DMS114 treated with DMSO at 0.1 percent for 48 hours (cell line): ENCODE measurements around the gene CHD1.

Experiments used
- DNase-seq: peaks from one replicate; lab custom pipeline; 2025; ENCODE audit not compliant: unreplicated experiment; lab: John Stamatoyannopoulos, UW

The CHD1 gene

DNA sequence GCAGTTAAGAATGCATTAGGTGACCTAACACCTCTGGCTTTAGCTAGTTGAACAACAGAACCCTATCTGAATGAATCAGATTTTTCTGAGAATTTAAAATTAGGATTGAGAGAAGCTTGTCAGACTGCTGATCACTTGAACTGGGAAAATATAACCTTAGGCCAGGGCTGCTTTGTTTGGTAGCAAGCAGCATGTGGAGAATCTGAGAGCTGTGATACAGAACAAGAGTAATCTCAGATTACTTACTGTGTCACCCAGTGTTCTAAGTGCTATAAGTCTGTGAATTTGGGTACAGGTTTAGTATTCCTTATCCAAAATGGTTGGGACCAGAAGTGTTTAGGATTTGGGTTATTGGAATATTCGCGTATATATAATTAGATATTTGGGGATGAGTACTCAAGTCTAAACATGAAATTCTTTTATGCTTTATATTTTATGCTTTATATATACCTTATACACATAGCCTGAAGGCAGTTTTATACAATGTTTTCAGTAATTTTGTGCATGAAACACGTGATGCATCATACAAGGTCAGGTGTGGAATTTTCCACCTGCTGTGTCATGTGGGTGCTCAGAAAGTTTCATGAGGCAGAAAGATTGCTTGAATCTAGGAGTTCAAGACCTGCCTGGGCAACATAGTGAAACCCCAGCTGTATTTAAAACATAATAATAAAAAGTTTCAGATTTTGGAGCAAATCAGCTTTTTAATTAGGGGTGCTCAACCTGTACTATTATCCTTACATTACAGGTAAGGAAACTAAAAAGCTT is 8.3 kb upstream of the CHD1 start:
- DNase-seq = no peak

DNA sequence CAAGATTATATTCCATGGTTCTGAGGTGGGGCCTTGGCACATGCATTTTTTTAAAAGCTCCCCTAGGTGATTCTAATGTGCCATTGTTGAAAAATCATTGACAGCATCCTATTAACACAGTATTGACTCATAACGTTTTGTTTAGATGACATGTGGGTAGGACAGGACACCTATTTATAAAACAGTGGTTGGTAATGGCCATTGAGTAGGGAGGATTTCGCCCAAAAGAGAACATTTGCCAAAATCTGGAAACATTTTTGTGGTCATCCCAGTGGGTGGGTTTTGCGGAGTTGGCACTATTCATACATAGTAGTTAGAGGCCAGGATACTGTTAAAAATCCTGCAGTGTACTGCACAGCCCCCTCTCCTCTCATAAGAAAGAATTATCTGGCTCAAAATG is 6.4 kb upstream of the CHD1 start:
- DNase-seq = no peak

DNA sequence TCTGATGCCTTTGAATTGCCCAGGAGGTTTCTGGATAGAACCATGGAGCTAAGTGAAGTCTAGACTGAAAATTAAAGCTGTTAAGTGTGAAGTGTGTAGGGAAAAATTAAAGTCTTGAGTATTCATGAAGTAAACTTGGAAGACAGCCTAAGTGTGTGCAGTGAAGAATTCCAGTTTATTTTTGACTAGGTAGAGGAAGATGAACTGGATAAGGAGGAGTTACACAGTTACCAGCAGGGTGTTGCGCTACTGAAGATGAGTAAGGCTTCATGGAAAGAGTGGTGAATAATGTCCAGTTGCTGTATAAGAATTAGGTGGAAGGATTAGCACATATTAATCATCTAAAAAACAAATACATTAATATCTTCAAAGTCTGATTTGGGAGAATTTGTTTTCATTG is 5.7 kb upstream of the CHD1 start:
- no peak for DNase-seq

DNA sequence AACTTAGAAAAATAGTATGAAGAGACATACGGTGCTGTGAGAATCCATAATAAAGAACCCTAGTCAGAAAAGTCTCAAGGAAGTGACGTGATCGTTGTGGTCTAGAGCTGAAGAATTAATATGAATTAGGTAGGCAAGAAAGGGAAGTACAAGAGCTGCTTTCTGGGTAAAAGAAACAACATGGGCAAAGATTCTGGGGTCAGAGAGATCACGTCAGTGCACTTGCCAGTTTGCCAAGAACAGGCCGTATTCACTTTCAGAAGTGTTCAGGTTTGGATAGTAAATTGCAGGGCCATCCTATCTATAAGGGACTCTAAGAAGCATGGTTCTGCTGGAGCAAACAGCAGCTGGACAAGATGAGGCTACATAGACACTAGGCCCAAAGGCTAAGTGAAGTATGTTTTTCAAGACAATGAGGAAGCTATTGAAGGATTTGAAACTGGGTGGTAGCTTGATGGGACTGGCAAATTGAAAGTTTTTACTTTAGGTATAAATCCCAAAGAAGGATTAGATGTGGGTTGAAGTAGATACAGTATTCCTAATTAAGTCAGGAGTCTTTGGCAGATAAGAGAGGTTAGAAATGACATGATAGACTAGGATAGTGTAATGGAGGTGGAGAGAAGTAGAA is 4.8 kb upstream of the CHD1 start:
- DNase-seq = no peak

DNA sequence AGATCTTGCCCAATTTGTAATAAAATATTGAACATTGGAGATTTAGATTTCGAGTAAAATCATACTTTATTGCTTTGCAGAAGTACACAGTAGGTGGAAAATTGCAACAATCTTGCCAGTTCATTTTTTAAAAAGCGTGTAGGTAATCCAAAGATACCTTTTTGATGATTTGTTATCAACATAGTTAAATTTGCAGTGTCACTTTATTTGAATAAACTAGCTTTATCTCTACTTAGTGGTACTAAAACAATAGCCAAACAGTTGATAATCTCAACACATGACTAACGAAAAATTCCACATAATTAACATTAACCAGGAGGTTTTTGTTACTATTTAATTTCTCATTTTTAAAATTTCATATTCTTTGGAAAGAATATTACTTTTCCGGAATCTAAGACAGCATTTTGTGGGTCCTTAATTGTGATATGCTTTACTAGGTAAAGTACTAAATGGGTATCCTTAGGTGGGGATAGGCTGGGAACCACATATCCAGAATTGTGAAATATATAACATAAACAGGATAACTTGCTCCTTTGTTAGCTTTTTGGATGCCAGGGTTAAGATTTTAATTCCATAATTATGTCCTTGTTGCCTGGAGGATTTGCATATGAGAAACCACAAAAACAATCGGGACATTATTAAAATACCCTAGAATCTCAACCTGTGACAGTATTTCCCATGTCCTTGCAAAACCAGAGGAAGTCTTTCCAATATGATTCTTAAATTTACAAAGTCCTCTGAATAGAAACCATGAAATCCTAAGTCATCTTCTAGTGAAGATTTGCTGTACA is 2.4 kb upstream of the CHD1 start:
- DNase-seq = no peak

DNA sequence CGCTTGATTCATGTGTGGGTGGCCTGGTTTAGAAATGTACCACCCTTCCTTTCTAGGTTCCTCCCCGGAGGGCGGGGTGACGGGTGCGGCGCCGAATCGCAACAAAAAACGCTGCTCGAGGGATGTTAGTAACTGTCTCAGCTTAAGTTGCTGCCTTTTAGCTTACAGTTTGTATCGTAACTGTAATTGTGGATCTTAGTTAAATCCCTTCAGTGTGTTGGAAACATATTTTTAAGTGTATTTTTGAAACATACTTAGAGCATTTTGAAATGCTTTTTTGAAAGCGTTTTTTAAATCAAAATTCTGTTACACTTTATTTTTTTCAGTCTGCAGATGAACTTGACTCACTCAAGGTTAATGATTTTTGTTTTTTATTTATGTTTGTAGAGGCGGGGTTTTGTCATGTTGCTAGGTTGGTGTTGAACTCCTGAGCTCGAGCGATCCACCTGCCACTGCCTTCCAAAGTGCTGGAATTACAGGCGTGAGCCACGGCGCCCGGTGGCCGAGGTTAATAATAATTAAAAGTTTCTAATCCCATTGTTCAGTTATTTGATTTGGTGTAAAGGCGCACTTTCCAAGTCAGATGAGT is 997 bp upstream of the CHD1 start:
- no peak for DNase-seq

DNA sequence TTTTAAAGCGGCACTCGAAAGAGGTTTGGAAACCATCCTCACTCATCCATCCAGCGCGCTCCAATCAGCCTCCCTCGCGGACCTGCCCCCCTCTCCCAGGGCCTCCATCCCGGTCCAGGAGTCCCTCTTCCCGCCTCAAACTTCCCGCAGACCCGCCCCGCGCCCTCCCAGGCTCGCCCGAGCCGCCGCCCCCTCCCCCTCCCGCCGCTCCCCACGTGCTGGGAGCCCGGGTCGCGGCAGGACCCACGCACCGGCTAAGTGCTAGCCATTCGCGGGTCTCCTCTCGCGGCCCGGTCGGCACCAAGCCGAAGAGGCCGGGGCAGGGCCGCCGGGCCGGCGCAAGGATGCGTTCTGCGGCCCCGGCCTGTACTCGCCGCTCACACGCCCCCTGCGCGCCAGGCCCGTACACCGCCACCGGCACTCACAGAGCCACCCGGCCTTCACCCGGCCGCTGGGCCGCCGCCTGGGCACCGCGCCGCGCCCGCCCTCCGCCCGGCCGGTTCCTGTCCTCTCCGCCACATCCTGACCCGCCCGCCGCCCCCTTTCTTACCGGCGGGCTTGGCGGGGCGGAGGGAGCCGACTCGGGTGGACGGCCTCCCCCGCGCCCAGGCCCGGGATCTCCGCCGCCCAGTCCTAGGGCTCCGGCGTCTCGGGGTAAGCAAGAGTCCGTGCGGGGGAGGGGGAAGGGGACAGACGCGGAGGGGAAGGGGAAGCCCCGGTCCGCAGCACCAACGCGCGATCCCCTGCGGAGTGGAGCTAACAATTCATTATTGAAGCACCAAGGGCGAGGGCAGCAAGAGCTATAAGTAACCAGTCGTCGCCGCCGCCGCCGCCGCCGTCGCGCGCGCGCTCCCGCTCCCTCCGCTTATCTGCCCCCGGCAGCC is 576 bp downstream of the CHD1 start:
- DNase-seq = peak; percentile 36

DNA sequence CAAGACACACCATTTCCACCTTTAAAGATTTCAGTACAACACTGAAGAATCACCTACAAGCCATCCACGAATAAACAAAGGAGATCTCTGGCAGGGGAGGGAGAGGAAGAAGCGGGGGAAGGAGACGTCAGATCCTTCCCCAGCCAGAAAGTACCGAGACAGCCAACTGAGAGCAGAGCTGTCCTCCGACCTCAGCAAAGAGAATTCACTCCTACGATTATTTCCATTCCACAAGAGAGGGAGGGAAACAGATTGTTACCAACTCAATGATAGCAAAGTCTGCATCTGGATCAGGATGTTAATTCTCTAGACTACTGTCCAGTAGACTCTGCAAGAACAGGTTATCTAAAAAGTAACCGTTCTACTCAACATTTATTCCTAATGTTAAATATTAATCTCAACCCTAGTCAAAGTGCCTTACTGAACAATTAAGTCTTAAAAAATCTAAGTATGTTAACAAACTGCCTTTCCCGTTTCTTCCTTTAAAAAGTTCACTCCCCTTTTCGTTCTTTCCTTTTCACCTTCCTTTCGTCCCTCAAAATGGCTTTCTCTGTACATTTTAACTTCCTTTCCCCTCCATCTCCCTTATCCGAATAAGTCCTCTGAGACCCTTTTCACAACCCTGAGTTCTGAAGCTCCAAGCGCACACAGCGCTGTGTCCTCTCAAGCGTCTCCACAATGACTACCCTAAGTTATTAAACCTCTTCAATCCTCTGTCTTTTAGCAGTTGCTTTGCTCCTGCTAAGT is 1.4 kb downstream of the CHD1 start:
- DNase-seq = peak; percentile 42

DNA sequence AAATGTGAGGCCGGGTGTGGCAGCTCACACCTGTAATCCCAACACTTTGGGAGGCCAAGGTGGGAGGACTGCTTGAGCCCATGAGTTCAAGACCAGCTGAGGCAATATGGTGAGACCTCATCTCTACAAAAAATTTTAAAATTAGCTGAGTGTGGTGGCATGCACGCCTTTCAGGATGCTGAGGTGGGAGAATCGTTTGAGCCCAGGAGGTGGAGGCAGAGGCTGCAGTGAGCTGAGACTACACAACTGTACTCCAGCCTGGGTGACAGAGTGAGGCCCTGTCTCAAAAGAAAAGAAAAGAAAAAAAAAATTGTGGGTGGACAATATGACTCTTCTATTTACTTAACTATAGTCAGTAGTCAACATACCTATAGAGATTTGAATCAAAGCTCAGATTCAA is 4.8 kb downstream of the CHD1 start:
- DNase-seq = no peak

DNA sequence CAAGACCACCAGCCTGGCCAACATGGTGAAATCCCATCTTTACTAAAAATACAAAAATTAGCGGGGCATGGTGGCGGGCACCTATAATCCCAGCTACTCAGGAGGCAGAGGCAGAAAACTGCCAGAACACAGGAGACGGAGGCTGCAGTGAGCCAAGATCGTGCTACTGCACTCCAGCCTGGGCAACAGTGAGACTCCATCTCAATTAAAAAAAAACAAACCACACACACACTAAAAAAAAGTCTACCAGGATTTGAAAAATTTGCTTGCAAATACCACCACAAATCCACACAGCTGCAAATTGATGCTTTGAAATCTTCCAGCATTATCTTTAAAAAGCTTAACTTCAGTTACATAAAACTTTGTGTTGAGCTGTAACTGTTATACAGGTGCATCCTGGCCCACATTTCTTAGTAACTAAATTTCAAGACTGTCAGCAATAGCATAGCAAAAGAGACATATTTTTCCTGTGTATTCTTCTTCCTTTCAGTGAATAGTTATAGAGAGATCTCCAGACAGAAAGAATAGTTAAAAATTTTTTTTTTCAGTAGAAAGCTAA is 6.8 kb downstream of the CHD1 start:
- DNase-seq = no peak

DNA sequence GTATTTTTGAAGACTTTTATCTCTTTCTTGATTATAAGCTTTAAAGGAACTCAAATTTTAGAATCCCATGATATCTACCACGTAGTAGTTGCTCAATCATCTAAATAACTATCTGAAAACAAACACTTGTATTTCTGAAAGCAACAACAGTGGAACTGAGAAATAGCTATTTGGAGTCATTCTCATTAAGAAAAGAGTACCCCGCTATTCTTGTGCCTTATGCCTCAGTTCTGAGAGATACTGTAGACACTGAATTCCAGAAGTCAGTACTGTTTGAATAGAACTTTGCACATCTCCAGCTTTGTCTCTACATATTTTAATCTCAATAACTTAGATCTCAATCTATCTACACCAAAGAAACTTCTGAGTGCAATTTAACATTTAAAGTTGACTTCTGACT is 11.4 kb downstream of the CHD1 start:
- DNase-seq = no peak

DNA sequence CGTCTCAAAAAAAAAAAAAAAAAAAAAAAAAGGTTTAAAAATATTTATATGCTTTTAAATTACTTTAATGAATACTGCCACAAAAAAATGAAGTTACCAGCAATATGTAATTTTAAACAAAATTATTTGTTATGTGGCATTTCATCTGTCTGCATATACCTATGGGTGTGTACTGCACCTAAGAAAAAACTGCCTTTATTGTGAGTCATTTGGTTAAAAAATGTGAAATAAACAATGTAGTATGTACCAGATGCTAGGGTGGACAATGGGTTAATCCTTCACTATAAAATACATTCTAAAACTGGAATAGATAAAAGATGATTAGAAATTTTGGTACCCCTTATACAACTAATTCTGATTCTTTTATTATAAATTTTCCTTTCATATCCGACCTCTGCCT is 12.3 kb downstream of the CHD1 start:
- DNase-seq = no peak

DNA sequence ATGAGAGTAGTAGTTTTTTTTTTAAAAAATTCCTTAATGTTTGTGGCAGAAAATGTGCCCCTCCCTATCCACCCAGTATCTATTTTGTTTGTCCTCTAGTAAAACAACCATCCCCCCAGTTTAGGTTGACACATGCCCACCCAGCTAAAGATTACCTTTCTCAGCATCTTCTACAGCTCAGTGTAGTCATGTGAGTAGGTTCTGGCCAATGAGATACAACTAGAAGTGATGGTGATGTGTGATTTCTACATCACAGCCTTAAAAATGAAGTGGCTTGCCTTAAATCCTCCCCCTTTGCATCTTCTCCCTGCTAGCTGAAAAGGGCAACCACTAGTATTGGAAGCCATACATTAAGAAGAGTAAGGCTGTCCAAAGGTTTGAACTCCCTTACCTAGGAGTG is 14.9 kb downstream of the CHD1 start:
- DNase-seq = no peak

DNA sequence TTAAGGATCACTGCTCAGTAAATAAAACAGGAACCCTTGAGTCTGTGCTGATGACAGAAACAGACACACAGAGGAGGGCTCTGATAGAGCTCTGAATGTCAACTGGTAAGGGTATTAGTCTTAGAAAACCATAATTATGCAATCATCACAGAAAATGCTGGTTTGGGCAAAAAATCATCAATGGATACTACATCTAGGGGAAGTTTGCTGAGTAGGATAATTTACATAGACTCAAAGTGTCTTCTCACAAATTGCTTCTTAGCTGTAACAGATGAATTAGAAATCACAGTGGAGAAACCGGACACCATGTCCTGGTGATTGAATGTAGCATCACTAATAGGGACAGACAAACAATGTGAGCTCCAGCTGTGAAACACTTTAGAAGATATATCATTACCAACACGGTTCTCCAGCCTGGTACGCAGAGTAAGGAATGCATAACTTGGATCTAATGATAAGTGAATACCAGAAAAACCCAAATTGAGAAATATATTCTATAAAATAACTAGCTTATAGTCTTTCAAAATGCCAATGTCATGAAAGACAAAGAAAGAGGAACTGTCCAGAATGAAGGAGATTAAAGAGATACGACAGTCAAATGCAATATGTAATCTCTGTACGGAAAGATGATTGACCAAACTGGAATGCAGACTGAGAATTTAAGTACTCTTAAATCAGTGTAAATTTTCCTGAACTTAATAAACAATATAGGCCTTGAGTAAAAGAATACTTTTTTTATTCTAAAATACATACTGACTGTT is 17.3 kb downstream of the CHD1 start:
- no peak for DNase-seq

DNA sequence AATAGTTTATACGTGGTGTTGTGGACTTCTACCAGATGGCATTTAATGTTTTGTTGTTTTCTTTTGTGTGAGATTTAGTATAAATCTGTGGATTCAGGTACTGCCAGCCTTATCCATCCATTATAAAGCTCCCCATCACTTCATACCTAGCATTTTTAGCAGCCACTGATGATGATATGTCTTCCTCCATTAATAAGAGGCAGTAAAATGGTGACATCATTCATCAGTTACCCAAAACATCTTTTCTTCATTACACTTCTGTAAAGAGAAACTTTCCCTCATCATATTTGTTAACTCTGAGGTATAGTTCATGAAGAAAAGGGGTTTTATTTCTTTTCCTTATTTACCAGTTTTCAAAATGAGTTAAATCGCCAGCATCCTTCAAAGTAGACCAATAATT is 19.4 kb downstream of the CHD1 start:
- DNase-seq = no peak

DNA sequence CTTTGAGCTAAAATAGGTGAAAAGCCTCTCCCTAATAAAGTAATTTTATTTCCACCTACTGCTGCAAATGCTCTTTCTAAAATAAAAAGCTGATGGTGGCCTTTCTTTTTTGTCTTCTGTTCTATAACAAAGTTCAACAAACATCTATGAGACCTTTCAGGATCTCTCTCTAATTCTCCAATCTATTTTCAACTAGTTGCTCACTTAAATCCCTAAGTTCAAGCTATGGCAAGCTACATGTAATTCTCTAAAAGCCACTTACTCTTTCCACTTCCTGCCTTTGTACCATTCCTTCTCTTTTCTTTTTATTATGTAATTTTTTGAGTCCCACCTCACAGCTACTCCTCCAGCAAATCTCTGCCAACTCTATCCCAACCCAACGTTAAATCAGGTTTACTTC is 20.9 kb downstream of the CHD1 start:
- DNase-seq = no peak

DNA sequence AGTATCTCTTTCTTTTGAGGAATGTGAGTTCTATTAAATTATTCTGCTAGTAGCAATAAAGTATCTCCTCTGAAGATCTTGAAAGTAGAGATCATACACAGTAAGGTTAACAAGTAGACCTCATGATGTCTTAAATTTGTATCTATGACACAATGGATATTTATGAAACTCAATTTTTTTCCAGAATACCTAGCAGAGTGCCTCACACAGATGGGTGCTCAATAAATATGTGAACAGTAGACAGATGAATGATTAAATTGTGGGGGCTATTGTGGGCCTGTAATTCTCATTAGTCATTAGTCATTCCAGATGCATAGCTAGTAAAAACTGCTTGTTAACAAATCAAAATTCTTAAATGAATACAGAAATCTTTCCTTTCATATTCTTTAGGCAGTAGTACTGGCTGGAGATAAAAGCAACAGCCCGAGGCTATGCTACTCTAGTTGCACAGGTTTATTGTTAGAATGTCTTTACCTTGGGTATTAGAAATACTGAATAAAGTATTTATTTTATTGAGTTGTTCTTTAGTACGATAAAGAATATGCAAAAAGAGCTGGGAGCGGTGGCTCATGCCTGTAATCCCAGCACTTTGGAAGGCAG is 22.0 kb downstream of the CHD1 start:
- DNase-seq = no peak

DNA sequence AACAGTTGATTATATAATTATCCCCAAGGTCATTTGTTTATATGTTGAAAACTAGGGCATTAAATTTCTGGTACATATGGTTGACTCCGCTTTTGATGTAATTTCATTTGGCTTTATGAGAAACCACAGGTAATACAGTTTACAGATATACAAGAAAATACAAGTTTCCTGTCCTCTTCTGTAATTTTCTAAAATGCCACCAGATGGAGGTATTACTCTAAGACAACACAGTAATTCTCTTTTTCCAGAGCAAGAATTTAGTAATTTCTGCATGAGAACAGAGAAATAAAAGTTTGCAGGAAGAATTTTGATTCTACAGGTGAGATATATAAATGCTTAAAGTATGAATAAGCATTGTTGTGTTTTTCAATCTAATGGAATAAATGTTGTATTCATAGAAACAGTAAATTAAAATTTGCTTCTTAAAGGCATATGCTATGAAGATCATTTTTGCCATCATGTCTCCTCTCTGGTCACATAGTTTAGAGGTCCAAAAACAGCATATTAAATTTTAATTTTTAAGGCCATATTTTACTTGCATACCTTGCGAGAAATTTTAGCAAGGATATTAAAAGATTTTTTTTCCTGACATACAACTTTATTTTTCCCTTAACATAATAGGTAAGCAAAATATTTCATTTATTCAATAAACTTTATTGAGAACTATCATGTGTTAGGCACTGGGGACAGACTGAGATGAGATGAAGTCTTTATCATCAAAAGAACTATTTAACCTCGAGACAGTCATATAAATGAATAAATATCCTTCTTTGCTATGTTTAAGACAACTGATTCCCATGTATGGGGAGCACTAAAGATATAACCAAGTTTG is 22.7 kb downstream of the CHD1 start:
- DNase-seq = peak; percentile 41
